H1 (cell line): ENCODE results near the gene RIPPLY3. TPM values are rescaled to one million over a fixed set of nuclear protein-coding genes. Genes with fewer than 3 reads are reported as not detected.
"Not testable (repeated sequence)": the region's sequence is repeated elsewhere in the genome, so short reads cannot be mapped to it uniquely, and the experiment has no call there.

Experiments
- CTCF ChIA-PET: fragments of 300-600 bp; sonication (Branson Sonifier 250); formaldehyde crosslinking; loops from one replicate; lab custom pipeline; 2021; ENCODE audit not compliant: partially characterized antibody; lab: Charles Lee
- POLR2A ChIA-PET: fragments of 300-600 bp; sonication (Branson Sonifier 250); formaldehyde crosslinking; loops from one replicate; lab custom pipeline; 2021; ENCODE audit warnings: inconsistent platforms; ENCODE audit not compliant: partially characterized antibody; lab: Charles Lee
- DNase-seq, 2 experiments: peaks; one replicate each; pipeline versions ENCODE4 v3.0.0 to v3.0.0-alpha.2; 2010 to 2022; ENCODE audit warnings: low spot score in 2 of 2, low read depth in 1 of 2, mixed read lengths in 1 of 2
- FAIRE-seq: peaks from 2 replicates; lab custom pipeline; 2011; peaks lifted over from hg19 to GRCh38; lab: Jason Lieb, UNC
- H2AFZ ChIP-seq: 2 replicates; pipeline ENCODE4 v1.8.1; 2012; ENCODE audit warnings: low read length, inconsistent platforms
- H2AK5ac ChIP-seq: 2 replicates; pipeline ENCODE4 v1.6.1; 2013; ENCODE audit warnings: low read depth, low read length
- H2BK120ac ChIP-seq: replicated peaks from 2 replicates; pipeline ENCODE3; 2013; ENCODE audit warnings: low read depth, low read length, inconsistent platforms
- H2BK12ac ChIP-seq: 2 replicates; pipeline ENCODE4 v1.6.1; 2013; ENCODE audit warnings: low read depth, low read length
- H2BK15ac ChIP-seq: 2 replicates; pipeline ENCODE4 v1.6.1; 2013; ENCODE audit warnings: low read length
- H2BK20ac ChIP-seq: 2 replicates; pipeline ENCODE4 v1.6.1; 2013; ENCODE audit warnings: low read length
- H2BK5ac ChIP-seq: 2 replicates; pipeline ENCODE4 v1.6.1; 2013; ENCODE audit warnings: low read depth, low read length
- H3K14ac ChIP-seq: 2 replicates; pipeline ENCODE4 v1.6.1; 2013; ENCODE audit warnings: inconsistent platforms; ENCODE audit not compliant: insufficient read length
- H3K18ac ChIP-seq: 2 replicates; pipeline ENCODE4 v1.6.1; 2013; ENCODE audit warnings: low read length; ENCODE audit errors: extremely low read depth
- H3K23ac ChIP-seq: 2 replicates; pipeline ENCODE4 v1.6.1; 2013; ENCODE audit warnings: inconsistent platforms; ENCODE audit not compliant: insufficient read length
- H3K23me2 ChIP-seq: 2 replicates; pipeline ENCODE4 v1.6.1; 2013; ENCODE audit warnings: low read depth, low read length
- H3K27ac ChIP-seq: 2 replicates; pipeline ENCODE4 v1.6.1; 2011; ENCODE audit warnings: low read depth, low read length, inconsistent platforms
- H3K27me3 ChIP-seq, 4 experiments: replicated peaks in 1 of 4; 1 replicate in 1 of 4; 2 replicates in 3 of 4; pipeline versions ENCODE4 v1.6.1 to v1.8.1; 2011 to 2013; ENCODE audit warnings: low read length in 3 of 4, mild to moderate bottlenecking in 3 of 4, inconsistent platforms in 2 of 4, mixed read lengths in 2 of 4, moderate library complexity in 1 of 4; ENCODE audit not compliant: control insufficient read depth in 3 of 4, insufficient read depth in 3 of 4; ENCODE audit errors: extremely low read depth in 1 of 4
- H3K36me3 ChIP-seq, 4 experiments: 2 replicates each; pipeline versions ENCODE4 v1.6.1 to v1.8.1; 2011 to 2013; ENCODE audit warnings: mild to moderate bottlenecking in 4 of 4, low read length in 3 of 4, moderate library complexity in 2 of 4, control low read depth in 1 of 4, inconsistent platforms in 1 of 4; ENCODE audit not compliant: insufficient read depth in 4 of 4, control insufficient read depth in 2 of 4
- H3K4ac ChIP-seq: replicated peaks from 2 replicates; pipeline ENCODE3; 2013; ENCODE audit warnings: low read length, low read depth, mixed read lengths, inconsistent platforms; ENCODE audit not compliant: insufficient read length
- H3K4me1 ChIP-seq, 4 experiments: replicated peaks in 1 of 4; 1 replicate in 1 of 4; 2 replicates in 3 of 4; pipeline versions ENCODE4 v1.6.1 to v1.8.1; 2011 to 2013; ENCODE audit warnings: low read length in 3 of 4, inconsistent platforms in 2 of 4, mixed read lengths in 1 of 4; ENCODE audit not compliant: insufficient read depth in 4 of 4, control insufficient read depth in 3 of 4
- H3K4me2 ChIP-seq, 2 experiments: 2 replicates each; pipeline versions ENCODE4 v1.6.1 to v1.8.1; 2011 to 2013; ENCODE audit warnings: low read depth in 2 of 2, low read length in 2 of 2, control low read depth in 1 of 2, inconsistent platforms in 1 of 2, mild to moderate bottlenecking in 1 of 2; ENCODE audit not compliant: insufficient read depth in 1 of 2
- H3K4me3 ChIP-seq, 4 experiments: fragments of 200-600, 300-600 bp in 1 of 4; sonication (generic), shearing (Covaris generic), sonication (Bioruptor Twin) in 1 of 4; 2 replicates each; pipeline versions ENCODE4 v1.5.1 to v1.8.1; 2011 to 2016; ENCODE audit warnings: low read length in 4 of 4, low read depth in 3 of 4, control low read depth in 2 of 4, inconsistent platforms in 2 of 4, mild to moderate bottlenecking in 2 of 4, mixed read lengths in 1 of 4, moderate library complexity in 1 of 4; ENCODE audit not compliant: insufficient read depth in 2 of 4; ENCODE audit errors: extremely low read depth in 1 of 4
- H3K56ac ChIP-seq: replicated peaks from 2 replicates; pipeline ENCODE3; 2013; ENCODE audit warnings: low read depth, mild to moderate bottlenecking, mixed read lengths, low read length, inconsistent platforms; ENCODE audit not compliant: insufficient read length
- H3K79me1 ChIP-seq: 2 replicates; pipeline ENCODE4 v1.6.1; 2013; ENCODE audit warnings: low read depth, low read length, control low read depth
- H3K79me2 ChIP-seq, 2 experiments: 2 replicates each; pipeline versions ENCODE4 v1.6.1 to v1.8.1; 2012 to 2013; ENCODE audit warnings: low read length in 2 of 2, mild to moderate bottlenecking in 2 of 2, inconsistent platforms in 1 of 2; ENCODE audit not compliant: insufficient read depth in 2 of 2, control insufficient read depth in 1 of 2
- H3K9ac ChIP-seq, 4 experiments: replicated peaks in 1 of 4; 1 replicate in 1 of 4; 2 replicates in 3 of 4; pipeline versions ENCODE4 v1.6.1 to v1.8.1; 2011 to 2013; ENCODE audit warnings: low read depth in 3 of 4, low read length in 3 of 4, control low read depth in 2 of 4, mild to moderate bottlenecking in 2 of 4, moderate library complexity in 2 of 4, inconsistent platforms in 1 of 4; ENCODE audit errors: extremely low read depth in 1 of 4
- H3K9me3 ChIP-seq, 2 experiments: 2 replicates each; pipeline versions ENCODE4 v1.6.1 to v1.8.1; 2012 to 2013; ENCODE audit warnings: mild to moderate bottlenecking in 2 of 2, moderate library complexity in 2 of 2, control low read depth in 1 of 2, inconsistent platforms in 1 of 2, low read depth in 1 of 2, low read length in 1 of 2, mixed read lengths in 1 of 2; ENCODE audit not compliant: insufficient read depth in 2 of 2
- H4K20me1 ChIP-seq, 2 experiments: replicated peaks in 1 of 2; 2 replicates each; pipeline versions ENCODE3 to v1.8.1; 2011 to 2013; ENCODE audit warnings: inconsistent platforms in 2 of 2, low read length in 2 of 2, mild to moderate bottlenecking in 1 of 2; ENCODE audit not compliant: insufficient read depth in 2 of 2, control insufficient read depth in 1 of 2
- H4K5ac ChIP-seq: 2 replicates; pipeline ENCODE4 v1.6.1; 2013; ENCODE audit warnings: low read length, low read depth, mixed read lengths, inconsistent platforms; ENCODE audit not compliant: insufficient read length
- H4K8ac ChIP-seq: 2 replicates; pipeline ENCODE4 v1.8.0; 2013; ENCODE audit warnings: mild to moderate bottlenecking, moderate library complexity, low read length, inconsistent platforms; ENCODE audit not compliant: insufficient read depth; ENCODE audit errors: extremely low read depth
- H4K91ac ChIP-seq: replicated peaks from 2 replicates; pipeline ENCODE3; 2013; ENCODE audit warnings: low read length, mixed read lengths, inconsistent platforms; ENCODE audit not compliant: insufficient read length
- WGBS, 2 experiments: shearing (Covaris generic) in 1 of 2; methylation state at CpG; one replicate each; pipeline versions ENCODE4 v1.1.6 to v1.1.7; 2013 to 2015; ENCODE audit warnings: low lambda C conversion rate in 2 of 2, mixed read lengths in 2 of 2, inconsistent platforms in 1 of 2, low coverage in 1 of 2, missing lambda C conversion rate in 1 of 2; ENCODE audit not compliant: insufficient replicate concordance in 2 of 2, insufficient coverage in 1 of 2, insufficient read length in 1 of 2; ENCODE audit errors: extremely low coverage in 1 of 2, missing lambda C conversion rate in 1 of 2; 5-methylcytosine and 5-hydroxymethylcytosine counted together
- polyA plus RNA-seq, 7 experiments: library from polyadenylated mRNA; depleted of rRNA in 3 of 7; stranded (reverse) in 5 of 7; unstranded in 2 of 7; fragments of >200 nt in 5 of 7; fragments of 200-250 nt in 2 of 7; gene quantifications; 1 replicate in 5 of 7; 2 replicates in 1 of 7; 4 replicates in 1 of 7; pipeline versions ENCODE4 v1.2.1 to v1.2.3, GENCODE V29; 2011 to 2013; ENCODE audit warnings: missing spikeins in 2 of 7, mixed read lengths in 2 of 7
- total RNA-seq: library from RNA; stranded (reverse); fragmentation: NEBNext Ultra II Directional; extraction: Animal tissue kit (Norgen Biotek cat#: 25700); gene quantifications from 2 replicates; pipeline ENCODE4 v1.2.1, GENCODE V29; 2021

RIPPLY3 gene
- total and polyA plus RNA-seq, 2 of the 8 experiments (the other 6 are each of a cell fraction or from before 2014, with no cell fraction given) = 2.0 to 2.2 TPM

- H3K4me3 ChIP-seq, H3K23me2 ChIP-seq, CTCF ChIA-PET, H3K4me1 ChIP-seq, FAIRE-seq, H2BK120ac ChIP-seq, H3K56ac ChIP-seq, H3K79me2 ChIP-seq, H2BK12ac ChIP-seq, H2BK15ac ChIP-seq, H4K5ac ChIP-seq, H4K8ac ChIP-seq, H2BK20ac ChIP-seq, H3K9me3 ChIP-seq, H3K14ac ChIP-seq, H3K4me2 ChIP-seq, H2AFZ ChIP-seq, H2BK5ac ChIP-seq, H3K36me3 ChIP-seq, H3K23ac ChIP-seq, H3K18ac ChIP-seq, H3K27ac ChIP-seq, H2AK5ac ChIP-seq, H3K9ac ChIP-seq, H4K91ac ChIP-seq, H3K79me1 ChIP-seq, DNase-seq, H3K4ac ChIP-seq, H4K20me1 ChIP-seq: not testable (repeated sequence)
- 93% methylated on average over 4 of the region's 4 CpGs; no CpG with 5 or more reads in 1 of the 2 experiments for WGBS, 2 experiments
- POLR2A ChIA-PET = interaction anchor here (1.1 kb wide), 1 partner anchor 37 kb away, joined by 3 read pairs; no protein-coding TSS in a partner anchor
- H3K27me3 ChIP-seq = peaks cover 0 to 21% (median 10%) of the 10 kb centered on the region in 4 experiments; a peak in 6 of 7 replicates
These were observed 27.9 kb downstream of the RIPPLY3 start for GRCh38 chr21:37034394-37034793.
